DND-41 (cell line): ENCODE measurements around the gene CUBN.

Source experiments
- ATAC-seq: fragments of 200-7000 bp; cut with Tn5 transposase; 3 replicates; pipeline ENCODE4 v1.9.1; 2021; ENCODE audit warnings: low read depth; ENCODE audit not compliant: insufficient read depth
- DNase-seq: peaks from one replicate; pipeline ENCODE4 v3.0.0-alpha.2; 2020
- H2AFZ ChIP-seq: 2 replicates; pipeline ENCODE4 v1.6.0; 2012; ENCODE audit warnings: low read depth, low read length
- H3K27ac ChIP-seq: 2 replicates; pipeline ENCODE4 v1.5.1; 2012; ENCODE audit warnings: low read length, inconsistent platforms
- H3K27me3 ChIP-seq: fragments of 200-600 bp; sonication (generic); 2 replicates; pipeline ENCODE4 v1.6.0; 2012; ENCODE audit warnings: low read length, mild to moderate bottlenecking, inconsistent platforms; ENCODE audit not compliant: insufficient read depth, poor library complexity
- H3K36me3 ChIP-seq: 2 replicates; pipeline ENCODE4 v1.5.1; 2012; ENCODE audit warnings: low read length, inconsistent platforms; ENCODE audit not compliant: insufficient read depth
- H3K4me1 ChIP-seq: 2 replicates; pipeline ENCODE4 v1.5.1; 2012; ENCODE audit warnings: mild to moderate bottlenecking, low read length; ENCODE audit not compliant: insufficient read depth
- H3K4me2 ChIP-seq: 2 replicates; pipeline ENCODE4 v1.6.0; 2012; ENCODE audit warnings: mild to moderate bottlenecking, moderate library complexity, low read length, inconsistent platforms; ENCODE audit not compliant: insufficient read depth
- H3K4me3 ChIP-seq, 2 experiments: fragments of 200-600 bp in 1 of 2; shearing (Covaris generic) in 1 of 2; 2 replicates each; pipeline ENCODE4 v1.5.1; 2012 to 2016; ENCODE audit warnings: inconsistent platforms in 2 of 2, low read length in 2 of 2, mild to moderate bottlenecking in 2 of 2, low read depth in 1 of 2, moderate library complexity in 1 of 2
- H3K79me2 ChIP-seq: 2 replicates; pipeline ENCODE4 v1.6.0; 2012; ENCODE audit warnings: low read length, inconsistent platforms; ENCODE audit not compliant: insufficient read depth
- H3K9ac ChIP-seq: 2 replicates; pipeline ENCODE4 v1.6.0; 2012; ENCODE audit warnings: low read depth, mild to moderate bottlenecking, inconsistent platforms, low read length, moderate library complexity
- H3K9me3 ChIP-seq: 2 replicates; pipeline ENCODE4 v1.5.1; 2012; ENCODE audit warnings: low read length, moderate library complexity, mild to moderate bottlenecking, inconsistent platforms; ENCODE audit not compliant: insufficient read depth, severe bottlenecking
- H4K20me1 ChIP-seq: 2 replicates; pipeline ENCODE4 v1.6.0; 2012; ENCODE audit warnings: low read length; ENCODE audit not compliant: insufficient read depth
- CTCF ChIP-seq: IDR thresholded peaks from 2 replicates; pipeline ENCODE4 v1.5.1; 2012; ENCODE audit warnings: borderline replicate concordance, low read length, moderate library complexity, mild to moderate bottlenecking; ENCODE audit not compliant: poor library complexity, severe bottlenecking; ENCODE audit errors: extremely low read depth
- EZH2 ChIP-seq: IDR thresholded peaks from 3 replicates; pipeline ENCODE4 v1.6.1; 2012; ENCODE audit warnings: borderline replicate concordance, low read depth, mild to moderate bottlenecking, moderate library complexity, low read length, inconsistent platforms; ENCODE audit not compliant: severe bottlenecking

The CUBN gene

GRCh38 chr10:16780338-16780880 lies 349.2 kb downstream of the CUBN start:
- H3K4me3 ChIP-seq, result no peak overlapping the region
- H3K4me2 ChIP-seq, result no peak overlapping the region
- ATAC-seq (no peak), DNase-seq (no peak)
- H3K9ac ChIP-seq, result no peak overlapping the region
- no peaks in the 10 kb centered on the region for H4K20me1 ChIP-seq
- H3K79me2 ChIP-seq, result no peaks in the 10 kb centered on the region
- no peaks in the 10 kb centered on the region for H3K9me3 ChIP-seq
- H3K27me3 ChIP-seq, result no peaks in the 10 kb centered on the region
- H3K27ac ChIP-seq, result no peak overlapping the region
- H3K4me1 ChIP-seq, result no peaks in the 10 kb centered on the region
- H3K36me3 ChIP-seq, result no peaks in the 10 kb centered on the region
- TF ChIP-seq CTCF, result no peak
- no peak for TF ChIP-seq EZH2
- no peak overlapping the region for H2AFZ ChIP-seq

- H3K4me2 ChIP-seq, result no peak overlapping the region
- no peak overlapping the region for H2AFZ ChIP-seq
- no peak overlapping the region for H3K9ac ChIP-seq
- no peaks in the 10 kb centered on the region for H3K79me2 ChIP-seq
- H3K4me3 ChIP-seq, result no peak overlapping the region
- H3K4me1 ChIP-seq, result no peaks in the 10 kb centered on the region
- TF ChIP-seq EZH2 (no peak), CTCF (no peak)
- DNase-seq (no peak), ATAC-seq (no peak)
- no peaks in the 10 kb centered on the region for H4K20me1 ChIP-seq
- H3K27me3 ChIP-seq, result no peaks in the 10 kb centered on the region
- H3K9me3 ChIP-seq, result no peaks in the 10 kb centered on the region
- no peaks in the 10 kb centered on the region for H3K36me3 ChIP-seq
- H3K27ac ChIP-seq, result no peak overlapping the region
Observed at GRCh38 chr10:16779384-16779915, 350.2 kb downstream of the CUBN start.

- no peak overlapping the region for H3K4me2 ChIP-seq
- H3K9ac ChIP-seq, result no peak overlapping the region
- H3K27me3 ChIP-seq, result no peaks in the 10 kb centered on the region
- no peak overlapping the region for H2AFZ ChIP-seq
- no peak for TF ChIP-seq EZH2
- TF ChIP-seq CTCF, result peak; percentile 79
- H3K9me3 ChIP-seq, result no peaks in the 10 kb centered on the region
- H3K36me3 ChIP-seq, result no peaks in the 10 kb centered on the region
- no peaks in the 10 kb centered on the region for H4K20me1 ChIP-seq
- no peaks in the 10 kb centered on the region for H3K79me2 ChIP-seq
- no peak overlapping the region for H3K4me3 ChIP-seq
- H3K4me1 ChIP-seq, result no peaks in the 10 kb centered on the region
- ATAC-seq (peak; percentile 48; the same call in 2 of the 3 replicates), DNase-seq (peak; percentile 10)
- no peak overlapping the region for H3K27ac ChIP-seq
Observed at GRCh38 chr10:16777473-16778370, 351.9 kb downstream of the CUBN start.
